GM18511 (cell line): ENCODE data around the gene NEDD4.
"Not testable (repeated sequence)": the region's sequence is repeated elsewhere in the genome, so short reads cannot be mapped to it uniquely, and the experiment has no call there.

Source experiments
- ATAC-seq: cut with Tn5 transposase; IDR thresholded peaks from one replicate; pipeline ENCODE4 v1.9.1; 2021; ENCODE audit warnings: mild to moderate bottlenecking, moderate library complexity; ENCODE audit not compliant: unreplicated experiment

Gene NEDD4

DNA sequence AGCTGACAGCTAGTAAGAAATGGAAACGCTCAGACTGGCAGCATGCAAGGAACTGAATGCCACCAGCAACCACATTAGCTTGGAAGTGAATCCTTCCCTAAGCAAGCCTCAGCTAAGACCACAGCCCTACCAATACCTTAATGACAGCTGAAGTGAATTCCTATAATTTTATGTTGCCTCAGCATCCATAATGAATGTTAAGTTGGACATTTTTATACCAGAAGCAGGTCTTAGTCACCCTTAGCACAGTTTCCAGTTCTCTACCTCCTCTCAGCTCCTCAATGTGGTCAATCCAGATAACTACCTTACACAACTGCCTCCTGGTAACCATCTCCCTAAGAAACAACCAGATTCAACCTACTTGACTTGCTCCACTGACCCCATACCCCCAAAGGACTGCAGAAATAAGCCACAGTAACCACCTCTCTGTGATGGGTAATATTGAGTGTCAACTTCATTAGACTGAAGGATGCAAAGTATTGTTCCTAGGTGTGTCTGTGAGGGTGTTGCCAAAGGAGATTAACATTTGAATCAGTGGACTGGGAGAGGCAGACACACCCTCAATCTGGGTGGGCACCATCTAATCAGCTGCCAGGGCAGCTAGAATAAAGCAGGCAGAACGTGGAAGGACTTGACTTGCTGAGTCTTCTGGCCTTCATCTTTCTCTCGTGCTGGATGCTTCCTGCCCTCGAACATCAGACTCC lies 33.5 kb downstream of the NEDD4 start:
- no peak for ATAC-seq

DNA sequence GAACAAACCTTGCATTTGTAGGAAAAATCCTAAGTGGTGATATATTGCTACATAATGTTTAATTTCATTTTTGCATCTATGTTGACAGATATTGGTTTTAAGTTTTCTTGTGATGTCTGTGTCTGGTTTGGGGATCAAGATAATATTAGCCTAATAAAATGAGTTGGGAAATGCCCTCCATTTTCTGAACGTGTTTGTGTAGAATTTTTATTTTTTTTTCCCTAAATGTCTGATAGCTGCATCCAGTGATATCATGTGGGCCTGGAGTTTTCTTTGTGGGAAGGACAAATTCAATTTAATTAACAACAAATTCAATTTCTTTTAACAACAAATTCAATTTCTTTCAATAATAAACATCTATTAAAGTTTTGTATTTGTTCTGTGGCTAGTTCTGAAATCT lies 35.1 kb downstream of the NEDD4 start:
- ATAC-seq, result no peak

DNA sequence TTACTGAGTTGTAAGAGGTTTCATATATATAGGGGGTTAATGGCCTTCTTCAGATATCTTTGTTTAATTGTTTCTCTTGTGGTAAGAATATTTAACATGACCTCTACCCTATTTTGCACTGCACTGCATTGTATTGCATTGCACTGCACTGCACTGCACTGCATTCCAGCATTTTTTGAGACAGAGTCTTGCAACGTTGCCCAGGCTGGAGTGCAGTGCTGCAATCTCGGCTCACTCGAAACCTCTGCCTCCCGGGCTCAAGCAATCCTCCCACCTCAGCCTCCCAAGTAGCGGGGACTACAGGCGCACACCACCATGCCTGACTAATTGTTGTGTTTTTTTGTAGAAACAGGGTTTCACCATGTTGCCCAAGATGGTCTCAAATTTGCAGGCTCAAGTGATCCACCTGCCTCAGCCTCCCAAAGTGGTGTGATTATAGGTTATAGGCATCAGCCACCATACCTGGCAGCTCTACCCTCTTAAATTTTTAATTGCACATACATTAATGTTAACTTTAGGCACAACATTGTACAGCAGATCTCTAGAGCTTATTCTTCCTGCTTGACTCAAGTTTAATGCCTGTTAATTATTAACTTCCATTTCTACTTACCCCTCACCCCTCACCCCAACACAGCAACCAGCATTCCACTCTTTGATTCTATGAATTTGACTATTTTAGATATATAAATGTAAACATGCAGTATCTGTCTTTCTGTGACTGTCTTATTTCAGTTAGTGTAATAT lies 38.4 kb downstream of the NEDD4 start:
- no peak for ATAC-seq

DNA sequence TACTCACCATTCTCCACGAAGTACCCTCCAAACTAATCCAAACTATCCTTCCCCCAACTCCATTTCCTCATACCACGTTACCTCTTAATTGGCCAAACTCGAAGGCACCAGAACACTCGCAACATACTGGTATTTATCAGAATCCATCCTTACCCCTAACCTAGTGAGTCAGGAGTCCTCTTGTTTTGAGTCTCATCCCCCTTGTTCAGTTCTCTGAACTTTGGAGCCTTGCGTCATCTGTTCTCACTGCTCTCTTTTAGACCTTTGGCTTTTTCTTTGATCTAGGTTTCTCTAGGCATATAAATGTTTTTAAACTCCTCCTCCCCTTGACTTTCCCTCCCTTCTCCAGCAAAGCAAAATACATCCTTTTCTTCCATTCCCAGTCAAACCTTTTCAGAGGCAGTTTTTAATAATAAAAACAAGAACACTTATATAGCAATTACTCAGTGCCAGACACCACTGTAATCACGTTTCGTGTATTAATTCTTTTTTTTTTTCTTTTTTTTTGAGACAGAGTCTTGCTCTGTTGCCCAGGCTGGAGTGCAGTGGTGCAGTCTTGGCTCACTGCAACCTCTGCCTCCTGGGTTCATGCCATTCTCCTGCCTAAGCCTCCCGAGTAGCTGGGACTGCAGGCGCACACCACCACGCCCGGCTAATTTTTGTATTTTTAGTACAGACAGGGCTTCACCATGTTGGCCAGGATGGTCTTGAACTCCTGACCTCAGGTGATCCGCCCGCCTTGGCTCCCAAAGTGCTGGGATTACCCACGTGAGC lies 40.7 kb downstream of the NEDD4 start:
- not testable (repeated sequence) for ATAC-seq

DNA sequence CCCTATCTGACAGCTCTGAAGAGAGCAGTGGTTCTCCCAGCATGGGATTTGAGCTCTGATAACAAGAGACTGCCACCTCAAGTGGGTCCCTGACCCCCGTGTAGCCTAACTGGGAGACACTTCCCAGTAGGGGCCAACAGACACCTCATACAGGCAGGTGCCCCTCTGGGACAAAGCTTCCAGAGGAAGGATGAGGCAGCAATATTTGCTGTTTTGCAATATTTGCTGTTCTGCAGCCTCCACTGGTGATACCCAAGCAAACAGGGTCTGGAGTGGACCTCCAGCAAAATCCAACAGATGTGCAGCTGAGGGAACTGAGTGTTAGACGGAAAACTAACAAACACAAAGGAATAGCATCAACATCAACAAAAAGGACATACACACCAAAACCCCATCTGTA lies 48.8 kb downstream of the NEDD4 start:
- ATAC-seq, result not testable (repeated sequence)

GRCh38 chr15:55942332-55942731 lies 51.1 kb downstream of the NEDD4 start:
- no peak for ATAC-seq

DNA sequence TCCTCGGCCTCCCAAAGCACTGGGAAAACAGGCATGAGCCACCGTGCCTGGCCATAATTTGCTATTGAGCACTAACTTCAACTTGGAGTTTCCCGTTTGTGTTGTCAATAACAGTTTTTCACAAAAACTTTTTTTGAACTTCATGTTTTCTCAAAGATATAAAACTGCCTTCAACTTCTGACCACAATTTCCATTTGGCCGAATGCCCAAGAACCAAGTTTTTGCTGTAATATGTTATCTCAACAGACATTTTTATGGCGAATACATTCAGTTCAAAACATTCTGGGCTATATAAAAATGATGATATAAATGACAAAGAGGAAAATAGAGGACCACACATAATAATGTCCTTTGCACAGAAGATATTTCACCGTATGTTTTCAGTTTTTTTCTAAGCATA lies 56.4 kb downstream of the NEDD4 start:
- no peak for ATAC-seq

- no peak for ATAC-seq
Measured at GRCh38 chr15:55928955-55929354, 64.5 kb downstream of the NEDD4 start.

DNA sequence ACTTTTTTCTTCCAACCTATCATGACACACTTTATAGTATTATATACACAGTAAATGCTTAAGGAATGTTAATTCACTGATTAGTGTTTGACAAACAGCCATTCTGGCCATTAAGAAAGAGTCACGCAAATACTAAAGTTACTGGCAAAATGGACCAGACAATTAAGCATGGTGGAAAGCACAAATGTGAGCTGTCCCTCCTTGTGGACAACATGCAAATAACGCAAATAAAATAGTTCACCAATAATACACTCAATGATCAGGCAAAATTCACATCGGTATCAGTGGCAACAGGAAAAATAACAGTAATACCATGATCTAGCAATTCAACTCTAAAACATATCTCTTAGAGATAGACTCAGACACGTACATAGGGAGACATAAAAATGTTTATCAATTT lies 71.7 kb downstream of the NEDD4 start:
- no peak for ATAC-seq

- ATAC-seq, result no peak
Measured at GRCh38 chr15:55917881-55918296, 75.5 kb downstream of the NEDD4 start.

DNA sequence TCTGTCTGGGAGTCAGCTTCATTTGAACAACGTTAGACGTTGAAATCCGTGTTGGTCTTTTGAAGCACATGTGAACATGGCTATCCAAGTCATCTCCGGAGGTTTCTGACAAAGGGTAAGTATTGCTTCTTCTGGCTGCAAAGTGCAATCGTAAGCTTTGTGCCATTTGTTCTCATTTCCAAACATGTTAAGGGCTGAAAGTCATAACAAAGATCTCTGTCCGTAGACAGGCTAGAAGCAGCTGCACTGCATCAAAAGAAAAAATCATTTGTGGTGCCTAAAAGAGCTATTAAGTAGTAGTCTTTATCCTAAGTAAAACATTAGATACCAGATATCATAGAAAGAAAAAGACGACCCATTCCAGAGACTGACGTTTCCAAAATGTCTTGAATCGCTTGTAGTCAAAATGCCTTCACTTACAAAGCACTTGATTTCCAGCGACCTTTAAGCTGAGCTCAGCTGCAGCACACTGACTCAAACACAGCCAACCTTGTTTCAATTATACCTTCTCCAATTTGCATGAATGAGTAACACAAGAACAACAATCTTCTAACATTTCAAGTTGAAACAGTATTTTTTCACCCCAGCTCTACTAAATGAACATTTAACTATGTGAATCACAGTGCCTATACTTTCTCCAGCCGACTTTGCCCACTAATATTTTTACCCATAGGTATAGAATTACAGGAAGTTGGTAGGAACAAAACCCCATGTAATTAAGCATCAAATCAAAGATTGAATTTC lies 76.6 kb downstream of the NEDD4 start:
- no peak for ATAC-seq

DNA sequence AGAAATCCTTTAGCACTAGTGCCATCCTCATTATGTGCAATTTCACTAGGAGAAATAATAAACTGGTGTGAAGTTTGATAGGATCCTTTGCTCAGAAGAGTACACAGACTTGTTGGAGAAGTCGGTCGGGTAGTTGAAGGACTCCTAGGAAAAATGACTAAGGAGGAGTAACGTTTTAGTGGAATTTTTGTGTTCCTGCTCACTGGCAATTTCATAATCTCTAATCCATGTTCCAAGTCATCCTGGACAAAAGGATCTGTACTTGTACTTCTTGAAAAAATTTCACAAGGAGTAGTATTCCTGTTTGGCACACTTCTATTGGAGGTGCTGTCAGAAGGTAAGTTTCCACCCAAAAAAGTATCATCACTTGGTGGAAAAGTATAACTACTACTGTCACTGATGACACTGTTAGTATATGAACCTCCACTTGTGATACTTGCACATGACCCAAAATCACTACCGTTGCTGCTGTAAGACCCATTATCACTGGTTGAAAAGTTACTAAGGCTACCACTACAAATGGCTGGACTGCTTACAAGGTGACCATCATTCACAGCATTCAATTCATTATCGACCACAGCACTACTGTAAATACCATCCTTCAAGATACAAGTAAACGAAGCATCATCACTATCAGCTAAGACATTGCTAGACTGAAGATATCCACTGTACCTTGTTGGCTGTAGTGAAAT lies 77.4 kb downstream of the NEDD4 start:
- no peak for ATAC-seq

- no peak for ATAC-seq
Measured at GRCh38 chr15:55915221-55915620, 78.2 kb downstream of the NEDD4 start.

DNA sequence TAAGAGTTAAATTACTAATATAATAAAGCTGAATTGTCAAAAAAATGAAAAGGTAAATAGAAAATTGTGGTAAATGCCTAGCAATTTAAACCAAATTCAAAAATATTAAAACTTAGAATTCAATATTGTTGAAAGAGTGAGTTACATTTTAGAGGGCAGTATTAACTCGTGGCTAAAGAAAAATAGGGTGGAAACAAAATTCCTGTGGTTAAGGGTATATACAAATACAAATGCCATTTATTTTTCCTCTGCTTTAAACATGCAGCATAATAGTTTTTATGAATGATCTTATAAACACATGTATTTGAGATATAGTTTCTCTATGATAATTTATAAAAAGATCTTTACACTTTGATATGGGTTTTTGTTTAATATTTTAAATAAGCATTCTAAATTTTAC lies 79.0 kb downstream of the NEDD4 start:
- no peak for ATAC-seq

DNA sequence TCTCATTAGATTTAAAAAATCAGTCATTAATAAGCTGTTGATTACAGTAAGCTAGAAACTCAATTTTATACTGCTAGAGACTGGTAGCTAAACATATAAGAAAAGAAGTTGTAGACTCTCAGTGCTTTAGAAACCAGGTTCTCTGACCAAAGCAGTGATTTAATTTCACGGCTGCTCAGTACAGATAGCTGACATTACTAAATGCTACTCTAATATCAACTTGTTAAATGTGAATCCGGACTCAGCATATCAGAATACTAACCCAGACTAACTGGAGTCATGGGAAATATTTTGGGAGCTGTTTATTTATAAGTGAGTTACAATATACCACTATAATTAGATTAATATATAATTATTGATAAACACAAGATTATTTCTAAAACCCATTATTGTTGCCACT lies 80.4 kb downstream of the NEDD4 start:
- no peak for ATAC-seq

DNA sequence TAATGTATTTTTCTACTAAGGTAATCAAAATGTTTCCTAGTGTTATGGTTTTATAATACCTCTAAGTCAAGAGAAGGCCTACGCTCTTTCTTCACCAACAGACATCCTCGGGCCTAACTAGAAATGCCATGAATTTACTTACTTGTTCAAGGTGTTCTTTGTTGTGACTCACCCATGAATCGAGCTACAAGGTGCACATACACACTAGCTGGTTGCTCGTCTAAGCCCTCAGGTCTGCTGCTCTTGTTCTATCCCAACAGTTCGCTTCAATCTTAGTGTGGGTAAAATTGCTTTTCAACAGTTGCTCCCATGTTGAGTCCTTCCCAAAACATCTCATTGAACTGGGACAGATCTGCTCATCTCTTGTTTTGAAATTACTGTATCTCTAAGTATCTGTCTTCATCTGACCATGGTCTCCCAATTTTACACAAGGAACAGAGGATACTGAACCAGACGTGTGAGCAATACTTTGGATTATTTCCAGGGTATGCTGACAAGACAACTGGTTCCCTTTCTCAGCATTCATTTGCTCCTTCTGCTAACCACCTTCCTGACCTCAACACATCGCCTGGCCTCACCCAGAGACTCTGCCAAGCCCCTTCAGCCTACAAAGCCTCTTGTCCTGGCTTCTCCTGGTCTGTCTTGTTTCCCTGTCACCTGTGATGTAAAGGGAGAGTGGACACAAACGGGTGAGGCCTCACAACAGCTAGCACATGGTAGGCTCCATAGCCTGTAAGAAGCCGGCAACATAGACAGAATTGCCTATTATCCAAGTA lies 84.2 kb downstream of the NEDD4 start:
- no peak for ATAC-seq

GRCh38 chr15:55907797-55908196 lies 85.6 kb downstream of the NEDD4 start:
- ATAC-seq, result no peak

- no peak for ATAC-seq
Measured at GRCh38 chr15:55902981-55903380, 90.4 kb downstream of the NEDD4 start.

- ATAC-seq, result no peak
Measured at GRCh38 chr15:55900019-55900418, 93.4 kb downstream of the NEDD4 start.

- no peak for ATAC-seq
Measured at GRCh38 chr15:55899537-55899936, 93.9 kb downstream of the NEDD4 start.
